HG03025 (cell line): ENCODE results near the gene ZSCAN9.

Source experiments
- ATAC-seq: cut with Tn5 transposase; IDR thresholded peaks from one replicate; pipeline ENCODE4 v1.9.1; 2021; ENCODE audit warnings: mild to moderate bottlenecking, moderate library complexity; ENCODE audit not compliant: unreplicated experiment, low FRiP score

Gene ZSCAN9

GRCh38 chr6:28220257-28221133 is 4.6 kb upstream of the ZSCAN9 start:
- no peak for ATAC-seq

DNA sequence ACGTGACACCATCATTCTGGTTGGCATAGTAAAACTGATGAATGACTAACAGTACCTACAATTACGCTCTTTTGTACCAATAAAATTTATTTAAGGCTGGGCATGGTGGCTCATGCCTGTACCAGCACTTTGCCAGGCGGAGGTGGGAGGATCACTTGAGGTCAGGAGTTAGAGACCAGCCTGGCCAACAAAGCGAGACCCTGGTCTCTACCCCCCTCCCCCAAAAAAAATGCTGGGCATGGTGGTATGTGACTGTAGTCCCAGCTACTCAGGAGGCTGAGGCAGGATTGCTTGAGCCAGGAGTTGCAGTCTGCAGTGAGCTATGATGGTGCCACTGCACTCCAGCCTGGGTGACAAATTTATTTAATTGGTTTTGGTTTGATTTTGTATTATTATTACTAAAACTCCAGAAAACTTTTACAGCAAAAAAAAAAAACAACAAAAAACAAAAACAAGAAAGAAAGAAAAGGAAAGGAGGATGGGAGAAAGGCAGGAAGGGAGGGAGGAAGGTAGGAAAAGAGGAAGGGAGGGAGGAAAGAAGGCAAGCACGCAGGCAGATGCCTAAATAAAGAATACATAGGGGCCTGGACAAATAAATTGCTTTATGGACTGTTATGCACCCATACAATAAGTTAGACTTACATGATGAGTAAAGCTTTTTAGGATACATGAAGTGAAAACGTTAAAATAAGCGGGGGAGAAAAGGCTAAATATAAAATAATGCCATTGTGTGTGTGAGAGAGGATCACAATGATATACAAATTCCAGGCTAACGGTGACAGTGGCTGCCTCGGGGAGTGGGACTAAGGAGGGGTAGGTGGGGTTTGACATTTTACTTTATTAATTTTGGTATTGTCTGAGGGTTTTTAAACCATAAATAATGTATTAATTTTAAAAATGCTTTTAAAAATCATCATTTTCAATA is 682 bp upstream of the ZSCAN9 start:
- ATAC-seq = no peak

- ATAC-seq = no peak
Observed at GRCh38 chr6:28226460-28226859, 1.4 kb downstream of the ZSCAN9 start.

GRCh38 chr6:28232785-28233184 is 7.7 kb downstream of the ZSCAN9 start:
- ATAC-seq = no peak

DNA sequence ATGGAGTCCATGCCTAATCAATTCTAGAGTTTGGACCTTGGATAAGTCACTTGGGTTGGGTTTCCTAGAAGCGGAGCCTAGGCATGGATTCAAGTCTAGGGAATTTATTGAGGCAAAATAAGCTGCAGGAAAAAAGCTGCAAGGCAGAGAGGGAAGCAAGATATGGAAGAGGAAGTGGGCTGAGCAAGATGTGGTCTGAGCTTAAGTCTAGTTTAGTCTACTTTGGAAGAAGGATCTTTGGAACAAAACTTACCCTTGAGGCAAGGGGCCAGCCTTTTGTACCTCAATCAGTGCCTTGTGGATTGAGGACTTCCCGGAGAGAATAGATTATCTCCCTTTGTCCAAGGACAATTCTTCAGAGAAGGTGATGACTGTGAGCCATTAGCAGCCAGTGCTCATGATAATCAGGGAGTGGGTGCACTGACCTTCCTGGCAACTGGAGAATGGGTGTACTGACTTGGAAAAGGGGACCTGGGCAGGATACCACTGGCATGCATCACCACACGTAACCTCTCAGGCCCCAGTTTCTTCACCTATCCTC is 10.9 kb downstream of the ZSCAN9 start:
- ATAC-seq = no peak

DNA sequence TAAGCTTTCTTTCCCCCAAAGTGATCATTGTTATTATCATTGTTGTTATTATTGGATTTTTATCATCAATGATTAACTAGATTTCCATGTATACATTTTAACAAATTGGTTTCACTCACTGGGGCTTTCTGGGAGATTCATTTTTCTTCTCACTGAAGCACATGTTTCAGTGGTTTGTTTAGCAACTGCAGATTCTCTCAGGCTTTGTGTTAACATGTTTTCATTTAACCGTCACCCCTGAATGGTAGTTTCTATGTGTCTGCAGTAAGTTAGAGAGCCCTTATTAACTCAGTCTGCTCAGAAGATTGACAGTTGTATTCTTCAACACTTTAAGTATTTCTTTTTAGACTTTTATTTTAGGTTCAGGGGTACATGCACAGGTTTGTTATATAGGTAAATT is 14.6 kb downstream of the ZSCAN9 start:
- no peak for ATAC-seq

DNA sequence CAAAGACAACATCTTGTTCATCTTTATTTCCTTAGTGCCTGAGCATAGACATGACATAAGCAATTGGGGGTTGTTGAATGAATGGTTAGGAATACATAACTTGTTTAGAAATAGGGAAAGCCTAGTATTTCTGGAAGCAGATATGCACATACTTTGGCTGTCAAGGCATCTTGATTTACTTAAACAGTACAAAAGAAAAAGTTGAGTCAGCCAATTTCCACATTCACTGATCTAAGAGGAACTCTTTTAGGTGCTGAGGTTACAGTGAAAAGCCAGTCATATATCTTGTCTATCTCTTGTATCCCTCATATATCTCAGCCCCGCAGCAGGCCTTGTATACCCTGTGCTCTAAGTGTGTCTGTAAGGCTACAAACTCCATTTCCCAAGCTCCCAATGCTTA is 15.4 kb downstream of the ZSCAN9 start:
- ATAC-seq = no peak

DNA sequence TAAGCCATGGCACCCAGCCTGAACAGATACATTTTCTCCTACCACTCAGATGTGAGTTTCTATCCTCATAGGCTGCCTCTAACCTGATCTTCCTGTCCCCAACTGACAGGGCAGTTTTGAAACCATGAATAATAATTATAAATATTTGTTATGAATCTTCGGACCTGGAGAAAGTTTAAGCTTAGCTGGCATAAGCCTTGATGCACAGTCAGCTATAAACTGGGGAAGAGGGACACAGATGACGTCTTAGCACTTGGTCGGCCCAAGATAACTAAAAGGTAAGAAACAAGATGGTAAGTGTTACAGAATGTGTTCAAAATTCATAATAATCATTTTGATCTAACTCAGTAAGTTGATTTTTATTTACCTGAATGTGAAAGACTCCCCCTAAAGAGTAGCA is 18.9 kb downstream of the ZSCAN9 start:
- ATAC-seq = no peak

DNA sequence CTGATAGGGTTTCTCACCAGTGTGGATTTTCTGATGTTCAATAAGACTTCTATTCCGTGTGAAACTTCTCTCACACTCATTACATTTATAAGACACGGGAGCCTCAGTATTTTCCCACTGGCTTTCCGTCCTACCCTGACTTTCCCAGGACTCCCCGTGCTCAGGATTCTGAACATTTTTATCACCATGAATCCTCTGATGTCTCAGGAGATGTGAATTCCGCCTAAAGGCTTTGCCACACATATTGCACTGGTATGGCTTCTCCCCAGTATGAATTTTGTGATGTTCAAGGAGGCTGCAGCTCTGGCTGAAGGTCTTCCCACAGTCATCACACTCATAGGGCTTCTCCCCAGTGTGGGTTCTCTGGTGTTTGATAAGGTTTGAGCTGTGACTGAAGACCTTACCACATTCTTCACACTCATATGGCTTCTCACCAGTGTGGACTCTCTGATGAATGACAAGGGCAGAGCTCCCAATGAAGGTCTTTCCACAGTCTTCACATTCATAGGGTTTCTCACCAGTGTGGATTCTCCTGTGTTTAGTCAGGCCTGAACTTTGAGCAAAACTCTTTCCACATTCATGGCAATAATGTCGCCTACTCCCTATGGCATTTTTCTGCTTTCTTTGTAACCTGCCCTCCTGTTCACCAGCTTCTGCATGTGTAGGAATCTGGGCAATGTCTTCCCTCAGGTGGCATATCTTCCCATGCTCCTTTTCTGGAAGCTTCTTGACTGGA is 20.3 kb downstream of the ZSCAN9 start:
- ATAC-seq = no peak

DNA sequence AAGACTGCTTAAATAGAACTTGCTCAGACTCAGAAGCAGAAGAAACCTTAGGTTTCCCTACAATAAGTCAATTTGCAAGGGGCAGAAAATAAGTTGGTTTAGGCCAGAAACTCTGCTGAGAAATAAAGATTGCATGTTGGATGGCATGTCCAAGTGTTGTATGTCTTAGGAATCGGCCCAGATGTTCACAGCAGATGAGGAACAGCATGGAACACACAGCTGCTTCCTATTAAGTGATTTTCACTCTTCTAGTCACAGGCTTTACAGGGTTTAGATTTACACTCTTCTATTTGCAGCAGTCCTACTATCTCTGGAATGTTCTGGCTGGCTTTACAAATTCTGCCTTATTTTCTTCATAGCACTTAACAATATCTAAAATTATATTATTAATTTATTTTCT is 23.8 kb downstream of the ZSCAN9 start:
- no peak for ATAC-seq

DNA sequence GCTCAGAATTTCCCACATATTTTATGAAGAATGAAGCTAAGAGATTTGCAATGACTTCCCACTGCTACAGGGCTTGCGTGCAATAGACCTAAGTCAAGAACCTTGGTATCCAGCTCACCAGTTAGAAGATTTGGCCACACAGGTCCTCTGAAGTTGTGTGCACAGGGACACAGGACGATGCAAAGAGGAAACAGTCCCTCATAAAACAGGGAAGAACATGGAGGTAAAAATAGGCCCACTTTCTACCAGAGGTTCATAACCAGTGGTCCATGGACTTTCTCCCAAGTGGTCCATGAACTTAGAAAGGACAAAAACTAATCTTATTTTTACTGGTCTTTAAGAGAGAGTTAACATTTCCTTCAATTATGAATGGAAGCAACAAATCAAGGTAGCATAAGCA is 25.7 kb downstream of the ZSCAN9 start:
- no peak for ATAC-seq

DNA sequence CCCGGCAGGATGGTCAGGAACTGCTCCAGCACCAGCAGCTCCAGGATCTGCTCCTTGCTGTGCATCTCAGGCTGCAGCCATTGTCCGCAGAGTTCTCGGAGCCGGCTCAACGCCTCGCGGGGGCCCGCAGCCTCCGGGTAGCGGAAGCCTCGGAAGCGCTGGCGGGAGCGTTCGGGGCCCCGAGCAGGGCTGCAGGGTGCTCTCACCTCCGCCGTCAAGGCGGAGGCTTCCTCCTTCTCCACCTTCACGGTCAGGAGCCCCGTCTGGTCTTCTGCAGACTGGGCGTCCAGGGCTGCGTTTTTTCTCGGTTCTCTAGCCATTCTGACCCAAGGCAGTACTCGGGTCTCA is 26.6 kb downstream of the ZSCAN9 start:
- ATAC-seq = peak; percentile 47

DNA sequence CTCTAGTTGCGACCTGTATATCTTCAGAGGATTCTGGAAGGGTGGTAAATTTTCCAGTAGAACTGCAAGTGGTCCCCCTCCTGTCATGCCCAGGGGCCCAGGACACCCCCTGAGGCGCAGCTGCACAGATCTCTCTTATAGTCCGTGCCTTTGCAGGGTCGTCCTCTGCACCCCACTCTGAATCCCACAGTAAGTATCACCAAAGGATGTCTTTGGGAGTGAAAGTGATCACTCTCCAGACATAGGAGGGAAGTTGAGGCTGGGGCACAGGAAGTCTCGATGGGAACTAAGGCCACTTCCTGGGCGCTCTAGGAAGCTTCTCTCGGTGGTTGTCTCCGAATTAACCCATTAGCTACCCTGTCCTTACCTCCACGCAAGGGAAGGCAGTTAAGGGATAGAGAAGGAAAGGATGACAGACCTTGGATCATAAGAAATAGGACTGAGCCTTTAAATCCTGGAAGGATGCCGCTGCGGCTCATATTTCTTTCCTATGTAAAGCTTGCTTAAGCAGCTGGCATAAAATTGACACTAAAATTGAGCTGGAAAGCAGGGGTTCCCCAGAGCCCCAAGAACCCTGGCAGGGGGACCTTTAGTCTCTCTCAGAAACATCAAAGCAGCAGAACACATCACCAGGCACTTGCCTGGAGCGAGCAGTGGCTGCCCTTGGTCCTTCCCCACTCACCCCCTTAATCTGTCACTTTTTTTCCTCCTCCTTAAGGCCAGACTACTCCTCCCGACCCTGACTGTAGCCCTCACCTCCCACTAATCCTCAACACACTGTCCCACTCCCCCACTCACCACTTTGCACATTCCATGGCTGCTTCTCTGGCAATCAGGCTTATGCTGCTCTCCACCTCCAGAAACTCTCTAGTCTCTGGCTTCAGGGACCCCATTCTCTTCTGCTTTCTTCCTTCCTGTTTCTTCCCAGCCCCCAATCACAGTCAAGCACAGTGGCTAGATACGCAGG is 27.2 kb downstream of the ZSCAN9 start, which contains the start of gene ZKSCAN4:
TSS of gene ZKSCAN4 (minus strand) at position 261 of the 967 bp plus-strand sequence. CDS start 289 bp downstream, outside the sequence.
- ATAC-seq = peak; percentile 49

DNA sequence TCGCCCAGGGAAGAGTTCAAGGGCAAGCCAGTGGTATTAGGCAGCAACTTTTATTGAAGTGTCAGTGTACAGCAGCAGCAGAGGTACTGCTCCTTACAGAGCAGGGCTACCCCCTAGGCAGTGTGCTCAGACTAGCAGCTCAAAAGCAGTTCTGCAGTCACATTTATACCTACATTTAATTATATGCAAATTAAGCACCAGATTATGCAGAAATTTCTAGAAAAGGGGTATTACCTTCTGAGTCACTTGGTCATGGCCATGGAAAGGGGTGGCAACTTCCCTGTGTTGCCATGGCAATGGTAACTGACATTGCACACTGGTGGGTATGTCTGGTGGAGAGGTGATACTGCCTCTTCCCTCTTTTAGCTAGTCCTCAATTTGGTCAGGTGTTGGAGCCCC is 29.0 kb downstream of the ZSCAN9 start:
- no peak for ATAC-seq

- no peak for ATAC-seq
Observed at GRCh38 chr6:28257042-28257441, 32.0 kb downstream of the ZSCAN9 start.

- no peak for ATAC-seq
Observed at GRCh38 chr6:28258877-28259777, 34.1 kb downstream of the ZSCAN9 start, which contains the start of gene NKAPL. Gene NKAPL, plus strand, starts transcription at chr6:28259297. Its CDS starts 75 bp downstream, at chr6:28259372.

DNA sequence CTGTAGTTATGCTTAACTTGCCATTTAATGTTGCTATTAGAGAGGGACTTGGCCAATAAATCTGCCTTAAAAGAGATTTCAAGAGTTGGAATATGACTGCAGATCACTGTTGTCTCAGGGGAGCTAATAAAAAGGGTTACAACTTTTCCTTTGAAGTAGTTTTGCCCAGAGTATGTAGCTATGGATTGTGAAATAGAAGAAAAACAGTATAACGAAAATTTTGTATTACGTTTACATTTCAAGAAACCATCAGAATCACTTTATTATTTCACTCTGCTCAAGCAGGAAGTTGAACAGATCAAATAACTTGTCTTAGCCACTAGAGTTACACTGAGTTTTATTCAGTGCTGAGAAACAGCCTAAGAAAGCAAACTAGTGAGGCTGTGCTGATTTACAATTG is 38.8 kb downstream of the ZSCAN9 start:
- no peak for ATAC-seq

GRCh38 chr6:28264834-28265401 is 39.8 kb downstream of the ZSCAN9 start:
- no peak for ATAC-seq
